COLO668 (cell line): Measurements from ENCODE around the gene PLCH2.

Experiments
- DNase-seq: peaks from one replicate; lab custom pipeline; 2025; ENCODE audit not compliant: unreplicated experiment; lab: John Stamatoyannopoulos, UW

Gene PLCH2, protein sequence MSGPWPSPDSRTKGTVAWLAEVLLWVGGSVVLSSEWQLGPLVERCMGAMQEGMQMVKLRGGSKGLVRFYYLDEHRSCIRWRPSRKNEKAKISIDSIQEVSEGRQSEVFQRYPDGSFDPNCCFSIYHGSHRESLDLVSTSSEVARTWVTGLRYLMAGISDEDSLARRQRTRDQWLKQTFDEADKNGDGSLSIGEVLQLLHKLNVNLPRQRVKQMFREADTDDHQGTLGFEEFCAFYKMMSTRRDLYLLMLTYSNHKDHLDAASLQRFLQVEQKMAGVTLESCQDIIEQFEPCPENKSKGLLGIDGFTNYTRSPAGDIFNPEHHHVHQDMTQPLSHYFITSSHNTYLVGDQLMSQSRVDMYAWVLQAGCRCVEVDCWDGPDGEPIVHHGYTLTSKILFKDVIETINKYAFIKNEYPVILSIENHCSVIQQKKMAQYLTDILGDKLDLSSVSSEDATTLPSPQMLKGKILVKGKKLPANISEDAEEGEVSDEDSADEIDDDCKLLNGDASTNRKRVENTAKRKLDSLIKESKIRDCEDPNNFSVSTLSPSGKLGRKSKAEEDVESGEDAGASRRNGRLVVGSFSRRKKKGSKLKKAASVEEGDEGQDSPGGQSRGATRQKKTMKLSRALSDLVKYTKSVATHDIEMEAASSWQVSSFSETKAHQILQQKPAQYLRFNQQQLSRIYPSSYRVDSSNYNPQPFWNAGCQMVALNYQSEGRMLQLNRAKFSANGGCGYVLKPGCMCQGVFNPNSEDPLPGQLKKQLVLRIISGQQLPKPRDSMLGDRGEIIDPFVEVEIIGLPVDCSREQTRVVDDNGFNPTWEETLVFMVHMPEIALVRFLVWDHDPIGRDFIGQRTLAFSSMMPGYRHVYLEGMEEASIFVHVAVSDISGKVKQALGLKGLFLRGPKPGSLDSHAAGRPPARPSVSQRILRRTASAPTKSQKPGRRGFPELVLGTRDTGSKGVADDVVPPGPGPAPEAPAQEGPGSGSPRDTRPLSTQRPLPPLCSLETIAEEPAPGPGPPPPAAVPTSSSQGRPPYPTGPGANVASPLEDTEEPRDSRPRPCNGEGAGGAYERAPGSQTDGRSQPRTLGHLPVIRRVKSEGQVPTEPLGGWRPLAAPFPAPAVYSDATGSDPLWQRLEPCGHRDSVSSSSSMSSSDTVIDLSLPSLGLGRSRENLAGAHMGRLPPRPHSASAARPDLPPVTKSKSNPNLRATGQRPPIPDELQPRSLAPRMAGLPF (N-terminal part only)

GRCh38 chr1:2476061-2476999 lies at the start of gene PLCH2:
TSS of gene PLCH2 (plus strand) at chr1:2476289. CDS start at chr1:2476589, 300 bp downstream.
- DNase-seq: no peak

- no peak for DNase-seq
Measured at GRCh38 chr1:2426540-2426939, 49.5 kb upstream of the PLCH2 start.

DNA sequence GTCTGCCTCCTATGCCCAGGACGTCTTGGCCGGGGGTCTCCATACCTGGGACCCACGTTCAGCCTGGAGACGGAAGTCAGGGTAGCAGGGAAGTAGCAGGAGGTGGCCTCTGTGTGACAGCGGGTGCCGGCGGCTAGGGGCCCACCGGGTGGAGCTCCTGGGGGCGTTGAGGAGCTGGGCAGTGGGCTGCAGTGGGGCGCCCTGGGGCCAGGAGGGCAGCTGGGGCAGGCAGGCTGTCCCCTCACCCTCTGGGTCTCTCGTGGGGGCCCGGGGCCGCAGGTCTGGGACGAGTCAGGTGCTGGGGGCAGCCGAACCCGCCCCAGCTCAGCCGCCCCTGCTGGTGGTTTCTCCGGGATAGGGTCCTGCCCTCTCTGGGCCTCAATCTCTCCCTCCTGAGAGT lies 49.0 kb upstream of the PLCH2 start:
- DNase-seq: no peak

GRCh38 chr1:2427976-2428375 lies 48.1 kb upstream of the PLCH2 start:
- no peak for DNase-seq

GRCh38 chr1:2428490-2428889 lies 47.6 kb upstream of the PLCH2 start:
- DNase-seq: no peak

- DNase-seq: peak; percentile 75
Measured at GRCh38 chr1:2429780-2430591, 46.1 kb upstream of the PLCH2 start.

DNA sequence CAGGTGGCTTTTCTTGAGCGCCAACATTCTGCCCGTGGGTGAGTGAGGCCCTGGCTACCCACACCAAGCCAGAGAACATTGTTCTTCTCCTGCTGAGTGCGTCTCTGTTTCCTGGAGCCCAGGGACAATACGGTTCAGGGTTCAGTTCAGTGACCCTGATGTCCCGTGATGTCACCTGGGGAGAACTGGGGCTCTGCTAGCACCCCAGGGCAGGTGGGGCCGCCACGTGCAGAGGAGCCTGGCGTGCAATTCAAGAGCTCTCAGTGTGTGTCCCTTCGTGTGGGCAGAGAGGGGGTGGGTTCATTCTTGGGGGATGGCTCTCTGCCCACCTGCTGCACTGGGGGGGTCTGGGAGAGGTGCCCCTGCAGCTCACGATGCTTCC lies 45.5 kb upstream of the PLCH2 start:
- DNase-seq: no peak

GRCh38 chr1:2431103-2431502 lies 45.0 kb upstream of the PLCH2 start:
- DNase-seq: no peak

GRCh38 chr1:2431518-2431917 lies 44.6 kb upstream of the PLCH2 start:
- DNase-seq: no peak

DNA sequence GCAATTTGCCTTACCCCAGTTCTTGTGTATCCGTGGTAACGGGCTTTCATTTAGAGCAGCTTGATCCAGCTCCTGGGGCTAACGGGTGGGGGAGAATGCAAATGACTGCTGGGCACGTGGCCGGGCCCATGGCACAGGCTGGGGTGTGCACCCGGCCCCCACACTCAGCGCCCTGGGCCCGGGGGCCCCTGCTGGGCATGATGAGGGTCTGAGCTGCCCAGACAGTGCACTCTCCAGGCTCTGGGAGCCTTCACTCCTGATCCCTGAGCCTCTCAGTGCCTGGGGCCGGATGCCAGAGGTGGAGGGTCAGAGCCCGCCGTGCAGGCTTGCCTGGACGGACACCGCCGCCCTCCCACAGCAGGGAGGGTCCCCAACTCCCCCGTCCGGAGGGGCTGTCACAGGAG lies 43.6 kb upstream of the PLCH2 start:
- no peak for DNase-seq

- DNase-seq: no peak
Measured at GRCh38 chr1:2433196-2433595, 42.9 kb upstream of the PLCH2 start.

GRCh38 chr1:2433936-2434655 lies 42.0 kb upstream of the PLCH2 start:
- peak; percentile 40 for DNase-seq

- DNase-seq: no peak
Measured at GRCh38 chr1:2435091-2435490, 41.0 kb upstream of the PLCH2 start.

GRCh38 chr1:2435746-2436355 lies 40.2 kb upstream of the PLCH2 start:
- DNase-seq: no peak

- no peak for DNase-seq
Measured at GRCh38 chr1:2436876-2437275, 39.2 kb upstream of the PLCH2 start.

DNA sequence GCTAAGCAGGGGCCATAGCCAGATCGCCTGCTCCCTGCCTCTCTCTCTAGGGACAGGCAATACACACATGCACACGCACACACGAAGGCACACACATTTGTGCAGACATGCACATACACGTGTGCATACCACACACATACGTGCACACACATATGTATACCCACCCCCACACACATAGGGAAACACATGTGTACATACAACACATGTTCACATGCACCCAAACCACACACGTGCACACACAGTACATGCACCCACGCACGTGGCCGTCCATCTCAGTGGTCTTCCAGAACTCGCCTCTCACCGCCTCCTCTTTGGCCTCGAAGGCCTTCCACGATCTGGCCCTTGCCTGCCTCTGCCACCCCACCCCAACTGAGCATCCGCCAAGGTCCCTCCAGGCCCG lies 38.5 kb upstream of the PLCH2 start:
- DNase-seq: no peak

DNA sequence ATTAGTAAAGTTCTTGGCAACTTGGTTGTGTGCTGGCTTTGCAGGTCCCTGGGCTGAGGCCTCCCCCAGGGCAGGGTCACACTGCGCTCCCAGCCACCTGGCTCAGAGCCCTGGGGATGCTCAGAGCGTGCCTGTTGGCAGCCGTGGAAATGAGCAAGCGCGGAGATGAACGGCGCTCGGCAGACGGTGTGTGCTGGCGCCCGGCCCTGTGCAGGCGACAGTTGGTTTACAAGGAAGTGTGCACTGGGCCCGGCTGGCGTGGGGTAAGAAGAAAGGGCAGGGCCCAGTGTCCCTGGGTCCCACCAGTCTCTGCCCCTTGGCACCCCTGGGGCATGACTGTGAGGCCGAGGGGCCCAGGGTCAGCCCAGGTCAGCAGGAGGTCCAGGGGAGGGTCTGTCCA lies 38.1 kb upstream of the PLCH2 start:
- peak; percentile 35 for DNase-seq

DNA sequence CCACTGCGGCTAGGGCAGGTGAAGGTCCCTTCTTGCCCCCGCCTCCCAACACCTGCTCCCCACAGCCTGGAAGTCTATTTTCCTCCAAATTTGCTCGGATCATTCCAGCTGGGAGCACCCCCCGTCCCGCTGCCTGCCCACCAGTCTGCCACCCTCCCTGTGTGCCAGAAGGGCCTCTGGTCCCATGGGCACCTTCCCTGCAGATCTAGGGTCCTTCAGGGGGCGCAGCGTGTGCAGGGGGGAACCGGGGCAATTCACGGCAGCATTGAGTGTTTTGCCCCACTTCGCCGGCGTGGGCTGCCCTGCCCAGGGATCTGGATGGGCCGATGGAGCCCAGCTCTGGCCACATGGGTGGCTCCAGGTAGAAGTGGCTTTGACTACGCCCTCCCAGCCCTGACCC lies 37.4 kb upstream of the PLCH2 start:
- no peak for DNase-seq
